ENCODE data around the gene HOXA13. TPM values are rescaled to one million over a fixed set of nuclear protein-coding genes. Genes with fewer than 3 reads are reported as not detected.

HOXA13 gene
- total RNA-seq, 1 experiment from 2014 or later, result not detected

DNA sequence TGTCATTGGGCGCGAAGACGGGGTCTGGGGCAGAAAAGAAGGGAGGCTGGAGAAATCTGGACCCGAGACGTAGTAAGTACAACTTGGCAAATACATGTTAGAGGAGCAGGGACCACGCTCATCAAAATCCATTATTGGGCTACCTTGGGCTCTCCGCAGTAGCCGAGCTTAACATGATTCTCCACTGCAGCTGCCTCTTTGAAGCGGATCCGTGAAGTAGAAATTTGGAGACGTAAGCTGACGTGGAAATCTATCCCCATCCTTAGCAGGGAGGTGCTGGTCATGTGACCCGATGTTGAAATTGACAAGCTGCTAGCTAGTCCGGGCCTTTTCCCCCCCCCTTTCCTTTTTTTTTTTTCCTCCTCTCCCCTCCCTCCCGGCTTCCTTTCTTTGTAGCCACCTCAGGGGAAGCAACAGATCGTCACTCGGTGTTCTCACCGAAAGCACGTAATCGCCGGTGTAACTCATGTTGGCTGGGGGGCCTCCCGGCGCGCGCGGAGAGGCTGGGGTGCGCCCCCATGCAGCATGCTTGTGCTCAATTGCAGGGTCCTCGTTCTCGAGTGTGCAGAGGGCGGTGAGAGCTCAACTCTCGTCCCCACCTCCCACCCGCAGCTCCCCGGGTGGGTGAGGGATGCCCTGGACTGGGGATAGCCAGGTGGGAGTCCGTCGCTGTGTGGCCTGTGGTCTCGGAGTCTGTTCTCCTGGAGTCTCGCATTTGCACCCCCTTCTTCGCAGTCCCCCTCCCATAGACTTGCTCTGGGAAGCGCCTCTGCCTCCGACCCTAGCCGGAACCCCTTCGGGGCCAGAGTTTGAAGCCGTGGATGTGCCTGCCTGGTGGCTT, 14.7 kb downstream of the HOXA13 start, which contains the start of gene HOXA11:
Gene HOXA11, minus strand, starts transcription at position 220 of the 841 bp plus-strand sequence. Its CDS starts 88 bp downstream, at position 132.
- ChIA-PET CTCF (interaction anchor here (0.6 to 2.6 kb wide), 4 partner anchors 9 to 735 kb away, joined by 3 to 8 read pairs (median 6); no protein-coding TSS in a partner anchor), POLR2A (interaction anchor here (0.5 kb wide), 1 partner anchor 333 kb away, joined by 3 read pairs; no protein-coding TSS in a partner anchor)
- H3K27me3 Mint-ChIP-seq (ENCODE audit: insufficient read depth, unreplicated experiment), result no peaks in the 10 kb centered on the region

DNA sequence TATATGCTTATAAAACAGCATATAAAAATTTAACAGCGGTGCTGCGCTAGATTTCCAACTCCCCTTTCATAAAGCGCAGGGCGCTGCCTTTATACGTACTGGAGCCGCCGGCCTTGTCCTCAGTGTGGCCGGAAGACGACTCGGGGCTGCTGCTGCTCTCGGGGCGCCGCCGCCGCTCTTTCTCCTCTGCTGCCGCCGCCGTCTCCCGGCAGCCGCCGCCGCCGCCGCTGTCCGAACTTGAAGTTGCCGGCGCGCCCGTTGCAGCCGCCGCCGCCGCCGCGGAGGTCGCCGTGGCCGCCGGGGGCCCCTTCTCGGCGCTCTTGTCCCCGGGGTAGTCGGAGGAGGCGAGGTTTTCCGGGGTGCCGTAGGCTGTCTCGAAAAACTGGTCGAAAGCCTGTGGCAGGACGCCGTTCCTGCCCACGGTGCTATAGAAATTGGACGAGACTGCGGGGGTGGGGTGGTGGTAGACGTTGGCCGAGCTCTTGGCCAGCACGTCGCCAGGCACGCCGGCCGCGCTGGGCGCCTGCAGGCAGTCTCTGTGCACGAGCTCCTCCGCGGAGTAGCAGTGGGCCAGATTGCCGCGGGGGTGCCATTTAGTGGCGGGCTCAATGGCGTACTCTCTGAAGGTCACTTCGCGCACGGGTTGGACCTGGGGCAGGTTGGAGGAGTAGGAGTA, 15.4 kb downstream of the HOXA13 start:
- TF ChIP-seq, protein P1, sequence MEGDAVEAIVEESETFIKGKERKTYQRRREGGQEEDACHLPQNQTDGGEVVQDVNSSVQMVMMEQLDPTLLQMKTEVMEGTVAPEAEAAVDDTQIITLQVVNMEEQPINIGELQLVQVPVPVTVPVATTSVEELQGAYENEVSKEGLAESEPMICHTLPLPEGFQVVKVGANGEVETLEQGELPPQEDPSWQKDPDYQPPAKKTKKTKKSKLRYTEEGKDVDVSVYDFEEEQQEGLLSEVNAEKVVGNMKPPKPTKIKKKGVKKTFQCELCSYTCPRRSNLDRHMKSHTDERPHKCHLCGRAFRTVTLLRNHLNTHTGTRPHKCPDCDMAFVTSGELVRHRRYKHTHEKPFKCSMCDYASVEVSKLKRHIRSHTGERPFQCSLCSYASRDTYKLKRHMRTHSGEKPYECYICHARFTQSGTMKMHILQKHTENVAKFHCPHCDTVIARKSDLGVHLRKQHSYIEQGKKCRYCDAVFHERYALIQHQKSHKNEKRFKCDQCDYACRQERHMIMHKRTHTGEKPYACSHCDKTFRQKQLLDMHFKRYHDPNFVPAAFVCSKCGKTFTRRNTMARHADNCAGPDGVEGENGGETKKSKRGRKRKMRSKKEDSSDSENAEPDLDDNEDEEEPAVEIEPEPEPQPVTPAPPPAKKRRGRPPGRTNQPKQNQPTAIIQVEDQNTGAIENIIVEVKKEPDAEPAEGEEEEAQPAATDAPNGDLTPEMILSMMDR (IDR thresholded peaks at IDR 0.05; ENCODE audit: unreplicated experiment), result no peak
- ChIA-PET POLR2A (no interaction called here), CTCF (interaction anchor here (0.6 to 2.6 kb wide), 3 partner anchors 8 to 735 kb away, joined by 3 to 8 read pairs (median 8); no protein-coding TSS in a partner anchor)
- no peaks in the 10 kb centered on the region for H3K9me3 Mint-ChIP-seq (ENCODE audit: unreplicated experiment)
- H3K27me3 Mint-ChIP-seq (ENCODE audit: insufficient read depth, unreplicated experiment), result no peaks in the 10 kb centered on the region
- intact Hi-C loops (cut with micrococcal nuclease), result no loop called here
- H3K27ac Mint-ChIP-seq (ENCODE audit: low read depth, unreplicated experiment), result no peak overlapping the region
- peak overlapping the region; percentile 70 for H3K4me3 Mint-ChIP-seq (ENCODE audit: unreplicated experiment)
- peak; percentile 32 for DNase-seq (ENCODE audit: unreplicated experiment)
- no TSS peak for BruUV-seq (replicated peaks)
- peaks cover 14% of the 10 kb centered on the region for H3K4me1 Mint-ChIP-seq (ENCODE audit: insufficient read depth, unreplicated experiment)
- no peaks in the 10 kb centered on the region for H3K36me3 Mint-ChIP-seq (ENCODE audit: insufficient read depth, unreplicated experiment)

More for the DNA sequence above, 14.7 kb downstream of the HOXA13 start, which contains the start of gene HOXA11:
- Mint-ChIP-seq H3K36me3 (ENCODE audit: insufficient read depth, unreplicated experiment) (no peaks in the 10 kb centered on the region), H3K9me3 (ENCODE audit: unreplicated experiment) (no peaks in the 10 kb centered on the region), H3K27ac (ENCODE audit: low read depth, unreplicated experiment) (no peak within 1 kb of the TSS), H3K4me1 (ENCODE audit: insufficient read depth, unreplicated experiment) (peaks cover 14% of the 10 kb centered on the region), H3K4me3 (ENCODE audit: unreplicated experiment) (peak within 1 kb of the TSS; percentile 70)
- TF ChIP-seq, protein P1 (IDR thresholded peaks at IDR 0.05; ENCODE audit: unreplicated experiment), result no peak
- intact Hi-C loops (cut with micrococcal nuclease), result no loop called here
- BruUV-seq (replicated peaks), result no TSS peak
- DNase-seq (ENCODE audit: unreplicated experiment), result no peak

DNA sequence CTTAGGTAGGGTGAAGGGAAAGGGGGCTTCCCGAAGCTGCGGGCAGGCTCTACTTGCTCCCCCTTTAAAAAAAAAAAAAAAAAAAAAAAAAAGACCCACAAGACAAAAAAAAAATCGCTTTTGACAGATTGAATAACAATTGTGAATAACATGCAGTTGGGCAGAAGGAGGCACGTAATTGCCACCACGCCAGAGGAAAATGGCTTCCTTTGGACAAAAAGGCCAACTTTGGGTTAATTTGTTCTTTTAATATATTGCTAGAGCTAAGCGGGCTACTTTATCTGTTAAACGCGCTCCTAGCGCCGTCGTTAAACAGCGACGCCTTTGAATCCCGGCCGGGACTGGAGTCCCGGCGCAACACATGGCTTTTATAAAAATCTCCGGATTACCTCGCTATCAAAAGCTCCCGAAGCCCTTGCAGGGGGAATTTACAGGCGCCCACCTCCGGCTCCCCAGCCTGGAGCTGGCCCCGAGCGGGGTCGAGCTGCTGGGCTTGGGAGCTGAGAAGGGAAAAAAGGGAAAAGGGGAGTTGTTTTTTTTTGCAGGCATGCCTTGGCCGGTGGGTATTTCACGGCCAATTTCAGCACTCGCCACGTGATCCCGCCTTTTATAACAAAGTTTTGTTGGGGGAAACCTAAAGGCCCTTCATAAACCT, 16.1 kb downstream of the HOXA13 start:
- H3K36me3 Mint-ChIP-seq (ENCODE audit: insufficient read depth, unreplicated experiment), result no peaks in the 10 kb centered on the region
- intact Hi-C loops (cut with micrococcal nuclease), result no loop called here
- no peak overlapping the region for H3K27ac Mint-ChIP-seq (ENCODE audit: low read depth, unreplicated experiment)
- peaks cover 14% of the 10 kb centered on the region for H3K4me1 Mint-ChIP-seq (ENCODE audit: insufficient read depth, unreplicated experiment)
- BruUV-seq (replicated peaks), result no TSS peak
- no peaks in the 10 kb centered on the region for H3K9me3 Mint-ChIP-seq (ENCODE audit: unreplicated experiment)
- ChIA-PET CTCF (interaction anchor here (0.6 to 2.6 kb wide), 2 partner anchors 12 to 200 kb away, joined by 3 to 8 read pairs; no protein-coding TSS in a partner anchor), POLR2A (no interaction called here)
- H3K4me3 Mint-ChIP-seq (ENCODE audit: unreplicated experiment), result peak overlapping the region; percentile 70
- no peaks in the 10 kb centered on the region for H3K27me3 Mint-ChIP-seq (ENCODE audit: insufficient read depth, unreplicated experiment)
- TF ChIP-seq, protein P1 (IDR thresholded peaks at IDR 0.05; ENCODE audit: unreplicated experiment), result no peak
- DNase-seq (ENCODE audit: unreplicated experiment), result no peak

All from MCF 10A (cell line).